HG03108 (cell line): ENCODE data around the gene SRPK1.
"Not testable (repeated sequence)": the region's sequence is repeated elsewhere in the genome, so short reads cannot be mapped to it uniquely, and the experiment has no call there.

ENCODE experiments used
- ATAC-seq: cut with Tn5 transposase; IDR thresholded peaks from one replicate; pipeline ENCODE4 v1.9.1; 2021; ENCODE audit warnings: moderate library complexity; ENCODE audit not compliant: unreplicated experiment

SRPK1 gene

DNA sequence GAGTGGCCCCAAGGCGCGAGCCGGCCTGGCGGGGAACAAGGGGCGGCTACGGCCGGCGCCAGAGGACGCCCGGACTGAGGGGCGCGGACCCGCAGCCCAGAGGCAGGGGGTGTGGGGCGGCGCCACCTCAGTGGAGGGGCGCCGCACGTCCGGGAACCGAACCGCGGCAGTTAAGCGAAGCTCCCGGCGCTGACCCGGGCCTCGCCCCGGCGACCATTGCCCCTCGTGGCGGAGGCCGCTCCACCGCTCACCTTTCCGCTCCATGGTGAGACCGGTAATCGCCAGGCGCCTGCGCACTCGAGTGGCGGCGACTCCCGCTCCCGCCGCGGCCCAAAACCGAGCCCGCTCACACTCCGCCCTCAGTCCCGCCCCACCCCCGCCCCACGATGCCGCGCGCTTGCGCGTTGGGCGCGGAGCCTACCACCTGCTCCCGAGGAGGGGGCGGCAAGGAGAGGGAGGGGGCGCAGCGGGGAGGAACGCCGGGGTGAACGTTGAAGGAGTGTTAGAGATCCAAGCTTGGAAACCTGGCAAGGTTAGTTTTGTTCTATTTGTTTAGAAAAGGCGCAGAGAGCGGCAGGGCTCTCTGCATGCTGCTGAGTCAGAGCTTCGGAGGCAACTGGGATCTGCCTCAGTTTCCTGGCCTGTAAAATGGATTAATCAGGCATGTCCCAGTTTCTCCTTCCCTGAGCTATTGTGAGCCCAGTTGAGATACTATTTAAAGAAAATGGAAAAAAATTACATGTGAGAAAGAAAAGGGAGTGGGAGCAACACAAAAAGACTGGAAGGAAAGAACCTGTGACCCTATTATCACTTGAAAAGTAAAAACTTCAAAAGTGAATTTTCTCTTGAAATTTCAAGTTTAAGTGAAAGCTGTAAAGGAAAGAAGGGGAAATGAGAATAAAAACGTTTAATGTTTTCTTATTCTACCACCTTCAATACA, at the start of gene SRPK1:
SRPK1 (minus strand) TSS at position 306 of the 940 bp plus-strand sequence; CDS start at position 264, 42 bp downstream.
- ATAC-seq, result peak; percentile 77

DNA sequence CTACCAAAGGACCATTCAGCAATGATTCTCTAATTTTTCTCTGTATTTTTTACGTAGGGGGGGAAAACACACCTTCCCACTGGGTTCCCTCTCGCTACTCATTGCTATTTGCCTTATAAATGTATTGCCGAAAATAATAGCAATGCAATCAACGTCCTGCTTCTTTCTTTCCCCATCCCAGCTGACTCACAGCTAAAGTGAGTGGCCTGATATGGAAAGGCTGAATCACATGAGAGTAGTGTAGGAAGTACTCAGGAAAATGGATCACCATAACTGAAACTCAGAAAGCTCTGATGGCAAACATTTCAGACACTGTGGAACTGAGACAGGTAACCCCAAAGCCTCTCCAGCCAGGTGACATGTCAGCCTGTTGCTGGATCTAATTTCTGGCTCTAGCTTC, 49.3 kb upstream of the SRPK1 start:
- no peak for ATAC-seq

DNA sequence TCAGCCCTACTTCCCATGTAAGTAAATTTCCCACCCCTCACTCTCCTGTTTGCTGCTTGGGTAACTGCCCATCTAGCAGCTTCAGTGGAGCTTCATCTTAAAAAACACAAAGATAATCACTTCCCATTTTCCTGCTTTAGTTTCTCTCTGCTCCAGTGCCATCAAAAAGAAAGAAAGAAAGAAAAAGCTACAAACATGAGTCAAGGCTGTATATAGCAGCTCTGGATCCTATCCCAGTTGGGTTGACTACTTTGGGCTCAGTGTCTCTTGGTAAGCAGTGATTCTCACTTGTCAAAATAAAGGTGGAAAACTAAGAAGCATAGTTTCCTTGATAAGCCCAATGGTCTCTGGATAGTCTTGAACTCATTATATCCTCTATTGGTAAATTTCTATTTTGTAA, 48.7 kb upstream of the SRPK1 start:
- ATAC-seq, result no peak

DNA sequence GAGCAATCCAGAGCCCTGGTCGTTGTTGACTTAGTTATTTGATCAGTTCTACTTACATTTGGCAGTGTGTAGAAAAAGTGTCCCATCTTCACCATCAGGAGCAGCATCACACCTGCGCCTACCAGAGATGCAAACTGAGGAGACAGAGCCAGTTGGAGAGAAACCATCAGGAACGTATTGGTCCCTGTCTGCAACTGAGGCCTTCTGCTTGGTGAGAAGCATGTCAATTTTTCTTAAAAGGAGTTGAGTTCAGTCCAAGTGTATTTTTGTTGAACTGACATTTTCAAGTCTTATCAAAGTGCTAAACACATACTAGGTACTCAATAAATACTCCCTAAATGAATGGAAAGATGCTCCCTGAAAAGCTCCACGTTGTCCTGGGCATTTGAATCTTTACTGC, 47.9 kb upstream of the SRPK1 start:
- no peak for ATAC-seq

DNA sequence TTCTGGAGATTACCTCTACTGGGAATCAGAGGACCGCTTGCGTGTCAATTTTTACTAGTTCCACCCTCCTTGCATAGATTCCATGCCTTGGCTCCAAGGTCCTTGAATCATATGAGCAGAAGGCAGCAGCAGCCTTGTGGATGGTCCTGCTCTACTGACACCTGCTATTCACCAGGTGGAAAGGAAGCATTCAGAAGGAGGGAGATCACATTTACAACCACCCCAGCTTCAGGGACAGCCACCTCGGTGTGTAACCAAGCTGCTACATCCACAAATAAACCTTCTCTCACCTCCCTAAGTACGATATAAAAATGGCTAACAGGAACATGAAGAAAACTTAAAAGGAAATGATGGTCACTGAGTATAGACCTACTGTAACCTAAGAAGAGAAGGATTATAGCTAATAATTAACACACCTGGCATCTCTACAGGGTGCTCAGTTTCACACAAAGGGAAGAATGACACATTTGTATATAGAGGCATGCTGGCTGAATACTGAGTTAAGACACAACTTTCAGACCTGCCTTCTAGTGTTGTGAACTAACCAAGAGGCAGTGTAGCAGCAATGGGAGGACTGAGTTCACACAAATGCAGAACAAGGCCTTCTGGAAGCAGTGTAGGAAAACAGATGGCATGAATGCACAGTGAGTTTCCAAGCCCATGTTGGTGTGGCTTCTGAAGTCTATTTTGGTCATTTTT, 46.3 kb upstream of the SRPK1 start:
- ATAC-seq, result no peak

DNA sequence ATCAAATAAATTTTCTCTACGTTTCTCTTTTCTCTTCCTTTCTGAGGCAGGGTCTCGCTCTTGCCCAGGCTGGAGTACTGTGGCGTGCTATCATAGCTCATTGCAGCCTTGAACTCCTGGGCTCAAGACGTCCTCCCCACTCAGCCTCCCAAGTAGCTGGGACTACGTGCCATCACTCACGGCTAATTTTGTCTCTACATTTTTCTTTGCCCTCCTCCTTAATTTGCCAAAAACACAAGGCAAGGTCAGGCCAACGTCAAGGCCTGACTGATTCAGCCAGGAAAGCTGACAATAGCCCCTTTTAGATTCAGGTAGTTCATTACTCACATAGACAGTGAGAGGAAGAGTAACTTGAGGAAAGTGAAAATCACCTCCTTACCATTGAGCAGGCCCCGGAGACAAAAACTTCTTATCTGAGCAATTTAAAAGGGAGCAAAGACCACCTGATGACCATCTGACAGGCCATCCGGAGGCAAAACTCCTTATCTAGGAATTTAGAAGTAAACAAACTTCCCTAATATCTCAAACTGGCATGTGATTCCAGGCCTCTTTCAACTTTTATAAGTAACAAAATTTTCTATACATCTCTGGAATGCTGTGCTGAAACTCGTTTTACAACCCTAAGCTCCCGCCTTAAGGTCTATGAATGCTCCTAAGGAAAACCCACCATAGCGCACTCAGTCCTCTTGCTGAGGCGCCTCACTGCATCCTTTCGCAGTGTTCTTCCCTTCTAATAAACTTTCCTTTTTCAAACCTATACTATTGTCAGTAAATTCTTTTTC, 42.1 kb upstream of the SRPK1 start:
- no peak for ATAC-seq

DNA sequence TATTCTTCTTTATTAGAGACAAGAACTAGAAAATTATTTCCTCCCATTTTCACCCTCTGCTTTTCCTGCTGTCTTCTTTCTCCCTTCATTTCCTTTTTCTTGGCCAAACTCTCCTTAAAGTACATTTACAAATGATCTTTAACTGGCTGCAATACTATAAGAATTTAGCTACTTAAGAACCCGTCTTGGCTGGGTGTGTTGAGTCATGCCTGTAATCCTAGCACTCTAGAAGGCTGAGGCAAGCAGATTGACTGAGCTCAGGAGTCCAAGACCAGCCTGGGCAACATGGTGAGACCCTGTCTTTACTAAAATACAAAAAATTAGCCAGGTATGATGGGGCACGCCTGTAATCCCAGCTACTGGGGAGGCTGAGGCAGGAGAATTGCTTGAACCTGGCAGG, 39.3 kb upstream of the SRPK1 start:
- ATAC-seq, result no peak

DNA sequence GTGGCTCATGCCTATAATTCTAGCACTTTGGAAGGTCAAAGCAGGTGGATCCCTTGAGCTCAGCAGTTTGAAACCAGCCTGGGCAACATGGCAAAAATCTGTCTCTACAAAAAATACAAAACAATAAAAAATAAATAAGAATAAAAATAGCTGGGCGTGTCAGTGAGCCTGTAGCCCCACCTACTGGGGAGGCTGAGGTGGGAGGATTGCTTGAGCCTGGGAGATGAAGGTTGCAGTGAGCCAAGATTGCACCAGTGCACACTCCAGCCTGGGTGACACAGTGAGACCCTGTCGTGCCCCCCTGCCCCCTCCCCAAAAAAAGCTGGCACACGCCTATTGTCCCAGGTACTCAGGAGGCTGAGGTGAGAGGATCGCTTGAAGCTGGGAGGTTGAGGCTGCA, 35.1 kb upstream of the SRPK1 start:
- no peak for ATAC-seq

DNA sequence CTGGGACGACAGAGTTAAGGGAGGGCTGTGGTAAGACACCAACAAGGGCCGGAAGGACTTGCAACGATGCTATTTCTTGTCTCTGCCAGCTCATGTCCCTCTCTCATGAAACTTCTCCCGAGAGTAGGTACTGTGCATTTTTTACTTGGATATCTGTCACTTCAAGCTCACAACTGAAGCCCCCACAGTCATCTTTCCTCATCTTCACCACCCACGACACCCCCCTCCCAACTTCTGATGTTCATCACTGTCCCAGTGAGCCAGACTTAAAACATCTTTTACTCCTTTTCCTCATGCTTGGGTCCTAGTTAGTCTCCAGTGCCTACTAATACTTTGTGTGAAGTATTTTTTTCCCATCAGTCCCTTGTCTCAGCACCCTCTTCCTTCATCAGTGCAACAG, 34.6 kb upstream of the SRPK1 start:
- ATAC-seq, result no peak

DNA sequence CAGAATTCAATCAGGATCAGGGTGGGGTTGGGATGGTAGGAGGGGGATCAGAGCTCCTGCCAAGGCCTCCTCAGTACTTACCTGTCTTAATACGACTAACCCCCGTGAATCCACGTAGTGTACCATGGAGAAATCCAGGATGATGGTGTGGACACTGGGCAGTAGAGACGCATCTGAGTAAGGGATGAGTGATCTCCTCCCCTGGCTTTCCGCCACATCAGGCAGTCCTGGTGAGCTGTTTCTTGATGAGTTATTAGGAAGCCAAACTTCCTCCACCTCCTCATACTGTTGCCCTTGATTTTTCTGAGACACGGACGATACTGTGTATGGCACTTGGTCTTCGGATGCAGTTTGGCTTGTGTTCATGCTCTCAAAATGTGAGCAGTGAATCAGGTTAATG, 34.2 kb upstream of the SRPK1 start:
- ATAC-seq, result no peak

DNA sequence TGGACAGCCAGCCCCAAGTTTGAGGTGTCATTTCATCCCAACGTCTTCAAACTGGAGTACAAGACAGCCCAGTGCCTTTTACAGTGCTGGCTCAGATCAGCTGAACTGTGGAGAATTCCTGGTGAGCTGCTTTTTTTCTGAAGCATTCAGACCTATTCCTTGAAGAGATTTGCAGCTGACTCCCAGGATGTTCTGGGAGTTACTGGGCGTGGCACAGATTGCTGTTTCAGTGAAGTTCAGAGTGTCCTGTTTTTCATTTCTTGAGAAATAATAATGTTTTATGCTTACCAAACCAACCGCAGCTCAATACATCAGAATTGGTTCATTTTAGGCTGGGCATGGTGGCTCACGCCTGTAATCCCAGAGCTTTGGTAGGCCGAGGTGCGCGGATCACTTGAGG, 33.4 kb upstream of the SRPK1 start:
- no peak for ATAC-seq

DNA sequence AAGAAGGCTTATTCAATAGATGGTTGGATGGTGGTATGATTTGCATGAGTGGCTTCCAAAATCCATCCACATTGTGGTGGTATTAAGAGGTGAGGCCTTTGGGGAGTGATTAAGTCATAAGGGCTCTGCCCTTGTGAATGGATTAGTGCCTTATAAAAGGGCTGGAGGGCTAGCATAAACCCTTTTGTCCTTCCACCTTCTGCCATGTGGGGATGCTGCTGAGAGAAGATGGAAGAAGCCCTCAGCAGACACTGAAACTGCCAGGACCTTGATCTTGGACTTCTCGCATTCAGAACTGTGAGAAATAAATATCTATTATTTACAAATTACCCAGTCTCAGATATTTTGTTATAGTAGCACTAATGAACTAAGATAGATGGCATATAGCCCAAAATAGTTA, 27.8 kb upstream of the SRPK1 start:
- no peak for ATAC-seq

DNA sequence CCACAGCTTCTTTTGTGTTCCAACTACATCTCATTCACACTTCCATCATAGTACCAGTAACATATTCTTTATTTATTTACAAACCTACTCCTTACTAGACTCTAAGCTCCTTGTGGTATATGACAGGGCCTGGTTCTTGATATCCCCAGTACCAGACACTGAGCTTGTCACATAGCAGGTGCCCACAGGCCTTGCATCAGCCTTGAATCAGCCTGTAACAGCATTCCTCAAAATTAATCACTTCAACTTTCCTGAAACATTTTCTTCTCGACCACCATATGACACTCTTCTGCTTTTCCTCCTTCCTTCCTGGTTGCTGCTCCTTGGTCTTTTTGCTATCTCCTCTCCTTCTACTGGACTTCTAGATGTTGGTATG, 24.7 kb upstream of the SRPK1 start:
- no peak for ATAC-seq

DNA sequence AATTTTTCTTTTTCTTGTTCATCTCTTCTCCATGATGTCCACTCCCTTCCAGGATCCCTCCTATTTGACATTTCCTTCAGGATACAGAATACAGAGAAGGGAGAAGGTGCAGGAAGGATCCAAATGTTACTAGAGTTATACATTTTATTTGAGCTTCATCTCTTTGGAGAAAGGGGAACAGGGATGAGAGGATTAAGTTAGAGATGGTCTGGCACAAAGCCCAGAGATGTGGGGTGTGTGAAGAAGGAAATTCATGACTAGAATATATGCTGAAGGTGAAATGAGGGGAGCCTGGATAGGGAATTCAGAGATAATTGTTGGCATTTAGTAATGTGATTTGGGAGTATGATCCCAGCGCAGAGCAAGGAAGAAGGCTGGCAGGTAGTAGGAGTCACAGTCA, 22.5 kb upstream of the SRPK1 start:
- ATAC-seq, result no peak

DNA sequence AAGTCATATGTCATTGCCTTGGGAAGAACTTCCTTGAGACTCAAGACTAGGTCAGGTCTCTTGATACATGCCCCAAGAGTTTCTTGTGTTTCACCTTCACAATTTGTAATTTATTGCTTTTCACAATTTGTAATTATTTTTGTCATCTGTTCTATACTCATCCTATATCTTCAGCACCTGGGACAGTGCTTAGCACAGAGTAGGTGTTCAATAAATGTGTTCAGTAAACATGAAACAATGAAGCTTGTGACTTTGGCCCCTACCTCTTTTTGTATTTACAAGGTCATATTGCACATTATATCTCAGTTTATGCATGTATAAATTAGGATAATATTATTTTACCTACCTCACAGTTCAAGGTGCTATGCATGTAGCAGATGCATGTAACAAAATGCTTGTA, 21.5 kb upstream of the SRPK1 start:
- ATAC-seq, result no peak

DNA sequence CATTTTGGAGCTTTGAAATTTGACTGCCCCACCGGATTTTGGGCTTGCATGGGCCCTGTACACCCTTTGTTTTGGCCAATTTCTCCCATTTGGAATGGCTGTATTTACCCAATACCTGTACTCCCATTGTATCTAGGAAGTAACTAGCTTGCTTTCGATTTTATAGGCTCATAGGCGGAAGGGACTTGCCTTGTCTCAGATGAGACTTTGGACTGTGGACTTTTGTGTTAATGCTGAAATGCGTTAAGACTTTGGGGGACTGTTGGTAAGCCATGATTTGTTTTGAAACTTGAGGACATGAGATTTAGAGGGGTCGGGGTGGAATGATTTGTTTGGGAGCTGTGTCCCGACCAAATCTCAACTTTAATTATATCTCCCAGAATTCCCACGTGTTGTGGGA, 20.3 kb upstream of the SRPK1 start:
- ATAC-seq, result not testable (repeated sequence)

DNA sequence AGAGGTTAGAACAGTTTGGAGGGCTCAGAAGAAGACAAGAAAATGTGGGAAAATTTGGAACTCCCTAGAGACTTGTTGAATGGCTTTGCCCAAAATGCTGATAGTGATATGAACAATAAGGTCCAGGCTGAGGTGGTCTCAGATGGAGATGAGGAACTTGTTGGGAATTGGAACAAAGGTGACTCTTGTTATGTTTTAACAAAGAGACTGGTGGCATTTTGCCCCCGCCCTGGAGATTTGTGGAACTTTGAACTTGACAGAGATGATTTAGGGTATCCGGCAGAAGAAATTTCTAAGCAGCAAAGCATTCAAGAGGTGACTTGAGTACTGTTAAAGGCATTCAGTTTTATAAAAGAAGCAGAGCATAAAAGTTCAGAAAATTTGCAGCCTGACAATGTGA, 19.1 kb upstream of the SRPK1 start:
- ATAC-seq, result not testable (repeated sequence)

DNA sequence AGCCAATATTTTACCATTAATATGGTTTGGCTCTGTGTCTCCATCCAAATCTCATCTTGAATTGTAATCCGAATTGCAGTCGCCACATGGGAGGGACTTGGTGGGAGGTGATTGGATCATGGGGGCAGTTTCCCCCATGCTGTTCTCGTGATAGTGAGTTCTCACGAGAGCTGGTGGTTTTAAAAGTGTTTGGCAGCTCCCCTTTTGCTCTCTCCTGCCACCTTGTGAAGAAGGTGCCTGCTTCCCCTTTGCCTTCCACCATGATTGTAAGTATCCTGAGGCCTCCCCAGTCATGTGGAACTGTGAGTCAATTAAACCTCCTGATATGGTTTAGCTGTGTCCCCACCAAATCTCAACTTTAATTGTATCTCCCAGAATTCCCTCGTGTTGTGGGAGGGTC, 18.4 kb upstream of the SRPK1 start:
- not testable (repeated sequence) for ATAC-seq

DNA sequence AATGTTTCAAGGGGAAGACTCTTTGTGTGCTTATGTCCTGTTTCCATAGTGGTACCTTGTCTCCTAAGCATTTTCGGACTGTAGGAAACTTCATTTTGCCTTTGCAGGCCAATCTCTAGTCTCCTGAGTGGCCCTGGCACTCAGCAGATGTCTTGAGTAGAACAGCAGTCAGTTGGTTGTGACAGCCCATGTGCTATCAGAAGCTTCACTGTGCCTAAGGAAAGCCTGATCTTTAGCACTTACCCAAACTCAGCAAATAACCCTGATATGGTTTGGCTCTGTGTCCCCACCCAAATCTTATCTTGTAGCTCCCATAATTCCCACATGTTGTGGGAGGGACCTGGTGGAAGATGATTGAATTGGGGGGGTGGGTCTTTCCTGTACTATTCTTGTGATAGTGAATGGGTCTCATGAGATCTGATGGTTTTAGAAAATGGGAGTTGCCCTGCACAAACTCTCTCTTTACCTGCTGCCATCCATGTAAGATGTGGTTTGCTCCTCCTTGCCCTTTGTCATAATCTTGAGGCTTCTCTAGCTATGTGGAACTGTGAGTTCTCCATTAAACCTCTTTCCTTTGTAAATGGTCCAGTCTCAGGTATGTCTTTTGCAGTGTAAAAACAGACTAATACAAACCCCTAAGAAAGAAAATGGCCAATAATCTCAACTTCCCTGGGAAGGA, 15.9 kb upstream of the SRPK1 start:
- no peak for ATAC-seq

DNA sequence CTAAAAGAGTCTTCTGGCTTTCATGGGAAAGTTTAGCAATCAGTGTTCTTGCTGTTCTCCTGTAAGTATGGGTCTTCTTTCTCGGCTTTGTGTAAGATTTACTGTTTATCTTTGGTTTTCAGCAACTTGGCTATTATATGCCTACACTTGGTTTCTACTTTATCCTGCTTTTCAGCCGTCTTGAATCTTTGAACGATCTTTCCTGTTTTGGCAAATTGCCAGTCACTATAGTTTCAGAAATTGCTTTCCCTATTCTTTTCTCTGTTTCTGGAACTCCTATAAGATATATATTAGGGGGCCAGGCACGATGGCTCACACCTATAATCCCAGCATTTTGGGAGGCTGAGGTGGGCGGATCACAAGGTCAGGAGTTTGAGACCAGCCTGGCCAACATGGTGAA, 14.6 kb upstream of the SRPK1 start:
- ATAC-seq, result no peak

DNA sequence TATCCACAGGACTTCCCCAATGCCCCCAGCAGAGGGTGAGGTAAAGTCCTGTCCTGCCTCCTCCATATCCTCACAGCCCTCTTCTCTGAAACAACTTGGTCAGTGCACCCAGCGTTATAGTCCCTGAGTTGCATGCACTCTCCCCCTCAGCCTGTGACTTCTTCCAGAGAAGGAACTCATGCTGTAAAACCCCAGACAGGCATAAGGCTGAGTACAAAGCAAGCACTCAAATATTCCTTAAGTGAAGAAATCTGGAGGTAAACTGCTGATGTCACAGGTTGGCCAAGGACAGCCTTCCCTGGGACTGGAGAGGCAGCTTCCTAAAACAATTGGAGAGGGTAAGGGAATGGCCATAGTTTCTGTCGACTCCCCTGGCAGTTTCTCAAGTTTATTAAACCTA, 12.9 kb upstream of the SRPK1 start:
- ATAC-seq, result no peak
